Esophagus muscularis mucosa (tissue), 4 donors: Measurements from ENCODE around the gene KCNQ2. TPM values are rescaled to one million over a fixed set of nuclear protein-coding genes. Genes with fewer than 3 reads are reported as not detected.
A peak's percentile ranks its signal among the peaks of the same experiment; 100 is the strongest.

Source experiments
- DNase-seq: peaks from one replicate; pipeline ENCODE4 v3.0.0-alpha.2; 2017; ENCODE audit errors: extremely low spot score
- H3K27ac ChIP-seq, 4 donors: fragments of 200-600 bp; sonication (generic); replicated peaks in 1 of 4; 1 replicate in 3 of 4; 2 replicates in 1 of 4; pipeline ENCODE4 v1.5.1; 2016 to 2019; ENCODE audit warnings: mild to moderate bottlenecking in 1 of 4
- H3K27me3 ChIP-seq, 4 donors: fragments of 200-600 bp; sonication (generic); one replicate each; pipeline versions ENCODE4 v1.5.1 to v1.6.0; 2016 to 2019
- H3K36me3 ChIP-seq, 4 donors: fragments of 200-600 bp; sonication (generic); one replicate each; pipeline ENCODE4 v1.5.1; 2016 to 2019
- H3K4me1 ChIP-seq, 4 donors: fragments of 200-600 bp; sonication (generic); one replicate each; pipeline ENCODE4 v1.5.1; 2016 to 2019
- H3K4me3 ChIP-seq, 4 donors: fragments of 200-600 bp; sonication (generic); 1 replicate in 2 of 4; 2 replicates in 2 of 4; pipeline ENCODE4 v1.5.1; 2016 to 2019; ENCODE audit warnings: mild to moderate bottlenecking in 4 of 4, moderate library complexity in 1 of 4
- H3K9me3 ChIP-seq, 4 donors: fragments of 200-600 bp; sonication (generic); 1 replicate in 3 of 4; 2 replicates in 1 of 4; pipeline ENCODE4 v1.5.1; 2016 to 2019
- CTCF ChIP-seq, 3 experiments: fragments of 200-600 bp in 2 of 3; fragments of 450-650 bp in 1 of 3; sonication (generic) in 2 of 3; IDR thresholded peaks; one replicate each; pipeline ENCODE4 v1.5.1; 2017 to 2019; ENCODE audit warnings: antibody characterized with exemption in 3 of 3, mild to moderate bottlenecking in 2 of 3, moderate library complexity in 1 of 3
- EP300 ChIP-seq: sonication (generic); formaldehyde crosslinking; IDR thresholded peaks from one replicate; pipeline ENCODE4 v1.6.1; 2017; ENCODE audit warnings: antibody characterized with exemption
- POLR2A ChIP-seq: fragments of 450-650 bp; IDR thresholded peaks from one replicate; pipeline ENCODE4 v1.6.1; 2017; ENCODE audit warnings: antibody characterized with exemption, moderate library complexity, mild to moderate bottlenecking, low read depth
- POLR2AphosphoS5 ChIP-seq, 2 donors: sonication (generic); formaldehyde crosslinking; IDR thresholded peaks; one replicate each; pipeline ENCODE4 v1.6.1; 2017; ENCODE audit warnings: antibody characterized with exemption in 2 of 2
- WGBS: methylation state at CpG from one replicate; pipeline ENCODE4 v1.1.5; 2018; 5-methylcytosine and 5-hydroxymethylcytosine counted together
- intact Hi-C: fragments of 100-400 bp; cut with DNase I; formaldehyde crosslinking; loops from one replicate; pipeline ENCODE4 v1.15.1; 2023
- total RNA-seq, 4 donors: library from RNA; depleted of rRNA; stranded (reverse); fragments of >200 nt; gene quantifications; one replicate each; pipeline versions ENCODE4 v1.1.0 to v1.2.1, GENCODE V29; 2016

The KCNQ2 gene
- total RNA-seq, 4 donors from 2014 or later = 0.11 to 1.6 (median 0.50) TPM; not detected in 1

GRCh38 chr20:63501818-63502670 lies 29.6 kb upstream of the KCNQ2 start:
- intact Hi-C loops = no loop called here
- no peak for DNase-seq
- peaks cover 0 to 20% (median 17%) of the 10 kb centered on the region in 4 donors for H3K9me3 ChIP-seq
- peaks cover 4 to 93% (median 31%) of the 10 kb centered on the region in 4 donors for H3K27me3 ChIP-seq
- no peak overlapping the region for H3K27ac ChIP-seq
- no peak for TF ChIP-seq POLR2AphosphoS5 (IDR thresholded peaks at IDR 0.05)
- no peak for TF ChIP-seq CTCF (IDR thresholded peaks at IDR 0.05)
- no peak for TF ChIP-seq POLR2A
- no peak for TF ChIP-seq EP300
- 20% methylated on average over 6 of the region's 26 CpGs for WGBS
- peaks cover 18 to 38% (median 29%) of the 10 kb centered on the region in 4 donors for H3K4me1 ChIP-seq
- no peak overlapping the region for H3K4me3 ChIP-seq
- no peaks in the 10 kb centered on the region for H3K36me3 ChIP-seq

- 80% methylated on average over 22 of the region's 27 CpGs for WGBS
- Histone ChIP-seq H3K27ac (no peak overlapping the region), H3K9me3 (peaks cover 0 to 20% (median 17%) of the 10 kb centered on the region in 4 donors), H3K36me3 (no peaks in the 10 kb centered on the region), H3K4me1 (peaks cover 25 to 47% (median 37%) of the 10 kb centered on the region in 4 donors), H3K4me3 (no peak overlapping the region), H3K27me3 (peaks cover 4 to 94% (median 33%) of the 10 kb centered on the region in 4 donors)
- TF ChIP-seq POLR2AphosphoS5 (IDR thresholded peaks at IDR 0.05) = no peak
- TF ChIP-seq POLR2A = no peak
- no peak for TF ChIP-seq CTCF (IDR thresholded peaks at IDR 0.05)
- no peak for TF ChIP-seq EP300
- no peak for DNase-seq
- intact Hi-C loops = no loop called here
These were observed 28.7 kb upstream of the KCNQ2 start for GRCh38 chr20:63500902-63501817.

GRCh38 chr20:63500151-63500901 lies 27.9 kb upstream of the KCNQ2 start:
- Histone ChIP-seq H3K27ac (no peak overlapping the region), H3K4me1 (peaks cover 30 to 54% (median 43%) of the 10 kb centered on the region in 4 donors), H3K9me3 (peaks cover 0 to 14% (median 12%) of the 10 kb centered on the region in 4 donors), H3K36me3 (peaks cover 0 to 6% (median 0%) of the 10 kb centered on the region in 4 donors), H3K27me3 (peaks cover 4 to 94% (median 35%) of the 10 kb centered on the region in 4 donors), H3K4me3 (no peak overlapping the region)
- WGBS = 75% methylated on average over 4 of the region's 24 CpGs
- intact Hi-C loops = no loop called here
- TF ChIP-seq POLR2AphosphoS5 (IDR thresholded peaks at IDR 0.05) (no peak), POLR2A (no peak), EP300 (no peak), CTCF (IDR thresholded peaks at IDR 0.05) (no peak)
- no peak for DNase-seq

- Histone ChIP-seq H3K4me1 (peaks cover 30 to 54% (median 43%) of the 10 kb centered on the region in 4 donors), H3K36me3 (peaks cover 0 to 15% (median 0%) of the 10 kb centered on the region in 4 donors), H3K4me3 (peak overlapping the region; percentile 51 to 64 (median 52)), H3K27ac (no peak overlapping the region), H3K27me3 (peaks cover 4 to 96% (median 35%) of the 10 kb centered on the region in 4 donors), H3K9me3 (peaks cover 0 to 5% (median 3%) of the 10 kb centered on the region in 4 donors)
- 8% methylated on average over 28 of the region's 48 CpGs for WGBS
- DNase-seq = no peak
- TF ChIP-seq EP300 (no peak), POLR2A (no peak), CTCF (IDR thresholded peaks at IDR 0.05) (no peak), POLR2AphosphoS5 (IDR thresholded peaks at IDR 0.05) (no peak)
- intact Hi-C loops = no loop called here
These were observed 27.0 kb upstream of the KCNQ2 start for GRCh38 chr20:63499338-63499969.
